SK-N-MC (cell line): ENCODE data around the gene GALNT14.

Experiments used
- EZH2 ChIP-seq: fragments of 200-600 bp; sonication (generic); IDR thresholded peaks from one replicate; pipeline ENCODE4 v1.6.1; 2017; ENCODE audit warnings: antibody characterized with exemption
- POLR2AphosphoS5 ChIP-seq: IDR thresholded peaks from 2 replicates; pipeline ENCODE4 v1.6.1; 2012; ENCODE audit warnings: mild to moderate bottlenecking, low read depth, low read length, borderline replicate concordance

- TF ChIP-seq POLR2AphosphoS5 (no peak), EZH2 (no peak)
Observed at GRCh38 chr2:30883184-30883583, 255.1 kb downstream of the GALNT14 start.
